Measurements from ENCODE around the gene AKAP13. TPM values are rescaled to one million over a fixed set of nuclear protein-coding genes. Genes with fewer than 3 reads are reported as not detected.

AKAP13 gene
- total RNA-seq, 1 experiment from 2014 or later = 49.6 TPM

DNA sequence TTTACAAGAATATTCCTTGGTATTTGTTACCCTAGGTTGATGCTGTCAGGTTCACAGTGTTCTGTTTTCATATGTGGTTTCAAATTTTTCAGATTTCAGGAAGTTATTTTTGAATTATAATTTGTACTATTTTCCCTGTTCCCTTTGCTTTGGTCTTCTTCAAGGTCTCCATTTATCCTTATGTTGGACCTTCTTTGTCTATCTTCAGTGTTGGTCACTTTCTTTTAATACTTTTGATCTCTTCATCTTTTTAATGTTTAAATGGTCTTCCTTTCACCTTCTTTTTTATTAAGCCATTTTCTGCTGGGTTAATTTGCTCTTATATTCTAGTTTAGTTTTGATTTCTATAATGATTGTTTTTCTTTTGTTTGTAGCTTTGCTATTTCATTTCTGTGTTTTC is 353.0 kb downstream of the AKAP13 start:
- no peak for DNase-seq
- peaks cover 2% of the 10 kb centered on the region for H3K36me3 ChIP-seq (ENCODE audit: control insufficient read depth, insufficient read depth, low read length)
- H3K27me3 ChIP-seq (replicated peaks; ENCODE audit: control insufficient read depth, insufficient read depth, low read length) = no peaks in the 10 kb centered on the region
- no peak for TF ChIP-seq CTCF (IDR thresholded peaks at IDR 0.05; ENCODE audit: insufficient read depth in 1 of 2, low read depth in 1 of 2, low read length in 1 of 2, severe bottlenecking in 1 of 2, unreplicated experiment in 1 of 2)
- H3K9me3 ChIP-seq = 0 out of 2 replicates have a peak, but pooled peaks cover 4% of the 10 kb centered on the region
- no peak overlapping the region for H3K4me3 ChIP-seq (ENCODE audit: low read depth, low read length)
- H3K27ac Mint-ChIP-seq (ENCODE audit: unreplicated experiment) = no peak overlapping the region
- H3K4me1 Mint-ChIP-seq (ENCODE audit: low read depth, unreplicated experiment) = no peaks in the 10 kb centered on the region
- peaks cover 87% of the 10 kb centered on the region for H3K36me3 Mint-ChIP-seq (ENCODE audit: insufficient read depth, unreplicated experiment)
- H3K9me3 Mint-ChIP-seq (ENCODE audit: unreplicated experiment) = peaks cover 31% of the 10 kb centered on the region
- H3K27me3 Mint-ChIP-seq (ENCODE audit: insufficient read depth, unreplicated experiment) = no peaks in the 10 kb centered on the region
- intact Hi-C loops (cut with micrococcal nuclease; ENCODE audit: unreplicated experiment) = no loop called here
- H3K4me3 Mint-ChIP-seq (ENCODE audit: unreplicated experiment) = no peak overlapping the region
- no TSS peak for BruUV-seq (replicated peaks)
- POLR2A ChIA-PET = no interaction called here
- CTCF ChIA-PET = no interaction called here
- H3K4me1 ChIP-seq = no peaks in the 10 kb centered on the region

DNA sequence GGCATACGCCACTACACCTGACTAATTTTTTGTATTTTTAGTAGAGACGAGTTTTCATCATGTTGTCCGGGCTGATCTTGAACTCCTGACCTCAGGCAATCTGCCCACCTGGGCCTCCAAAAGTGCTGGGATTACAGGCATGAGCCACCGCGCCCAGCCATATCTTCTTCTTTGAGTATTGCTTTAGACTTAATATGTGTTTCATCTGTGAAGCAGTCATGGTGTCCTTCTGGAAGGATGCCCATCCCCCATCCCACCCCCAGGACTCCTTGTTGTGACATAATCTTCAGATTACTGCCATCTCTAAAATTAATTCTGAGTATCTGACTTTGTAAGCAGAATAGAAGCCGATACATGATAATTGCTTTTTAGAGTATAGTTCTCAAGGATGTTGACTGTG is 356.7 kb downstream of the AKAP13 start:
- DNase-seq = no peak
- no peaks in the 10 kb centered on the region for H3K4me1 Mint-ChIP-seq (ENCODE audit: low read depth, unreplicated experiment)
- TF ChIP-seq CTCF (IDR thresholded peaks at IDR 0.05; ENCODE audit: insufficient read depth in 1 of 2, low read depth in 1 of 2, low read length in 1 of 2, severe bottlenecking in 1 of 2, unreplicated experiment in 1 of 2) = no peak
- no peak overlapping the region for H3K4me3 ChIP-seq (ENCODE audit: low read depth, low read length)
- ChIA-PET CTCF (no interaction called here), POLR2A (no interaction called here)
- peaks cover 79% of the 10 kb centered on the region for H3K36me3 Mint-ChIP-seq (ENCODE audit: insufficient read depth, unreplicated experiment)
- intact Hi-C loops (cut with micrococcal nuclease; ENCODE audit: unreplicated experiment) = no loop called here
- H3K27ac Mint-ChIP-seq (ENCODE audit: unreplicated experiment) = no peak overlapping the region
- H3K9me3 Mint-ChIP-seq (ENCODE audit: unreplicated experiment) = peaks cover 31% of the 10 kb centered on the region
- H3K9me3 ChIP-seq = 0 out of 2 replicates have a peak, but pooled peaks cover 4% of the 10 kb centered on the region
- no peaks in the 10 kb centered on the region for H3K4me1 ChIP-seq
- BruUV-seq (replicated peaks) = no TSS peak
- no peaks in the 10 kb centered on the region for H3K27me3 ChIP-seq (replicated peaks; ENCODE audit: control insufficient read depth, insufficient read depth, low read length)
- H3K4me3 Mint-ChIP-seq (ENCODE audit: unreplicated experiment) = no peak overlapping the region
- peaks cover 4% of the 10 kb centered on the region for H3K36me3 ChIP-seq (ENCODE audit: control insufficient read depth, insufficient read depth, low read length)
- H3K27me3 Mint-ChIP-seq (ENCODE audit: insufficient read depth, unreplicated experiment) = no peaks in the 10 kb centered on the region

DNA sequence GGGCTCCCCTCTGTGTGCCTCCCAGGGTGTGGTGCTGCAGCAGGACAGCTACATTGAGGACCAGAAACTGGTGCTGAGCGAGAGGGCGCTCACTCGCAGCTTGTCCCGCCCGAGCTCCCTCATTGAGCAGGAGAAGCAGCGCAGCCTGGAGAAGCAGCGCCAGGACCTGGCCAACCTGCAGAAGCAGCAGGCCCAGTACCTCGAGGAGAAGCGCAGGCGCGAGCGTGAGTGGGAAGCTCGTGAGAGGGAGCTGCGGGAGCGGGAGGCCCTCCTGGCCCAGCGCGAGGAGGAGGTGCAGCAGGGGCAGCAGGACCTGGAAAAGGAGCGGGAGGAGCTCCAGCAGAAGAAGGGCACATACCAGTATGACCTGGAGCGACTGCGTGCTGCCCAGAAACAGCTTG is 360.6 kb downstream of the AKAP13 start:
- no peak for TF ChIP-seq CTCF (IDR thresholded peaks at IDR 0.05; ENCODE audit: insufficient read depth in 1 of 2, low read depth in 1 of 2, low read length in 1 of 2, severe bottlenecking in 1 of 2, unreplicated experiment in 1 of 2)
- no TSS peak for BruUV-seq (replicated peaks)

More for the DNA sequence above, 360.6 kb downstream of the AKAP13 start:
- Histone ChIP-seq H3K4me1 (no peaks in the 10 kb centered on the region), H3K36me3 (ENCODE audit: control insufficient read depth, insufficient read depth, low read length) (peaks cover 2% of the 10 kb centered on the region), H3K9me3 (no peaks in the 10 kb centered on the region), H3K27me3 (replicated peaks; ENCODE audit: control insufficient read depth, insufficient read depth, low read length) (no peaks in the 10 kb centered on the region), H3K4me3 (ENCODE audit: low read depth, low read length) (no peak overlapping the region)
- no peaks in the 10 kb centered on the region for H3K9me3 Mint-ChIP-seq (ENCODE audit: unreplicated experiment)
- no peak overlapping the region for H3K27ac Mint-ChIP-seq (ENCODE audit: unreplicated experiment)
- H3K36me3 Mint-ChIP-seq (ENCODE audit: insufficient read depth, unreplicated experiment) = peaks cover 75% of the 10 kb centered on the region
- intact Hi-C loops (cut with micrococcal nuclease; ENCODE audit: unreplicated experiment) = no loop called here
- no peak for DNase-seq
- H3K4me1 Mint-ChIP-seq (ENCODE audit: low read depth, unreplicated experiment) = no peaks in the 10 kb centered on the region
- H3K4me3 Mint-ChIP-seq (ENCODE audit: unreplicated experiment) = no peak overlapping the region
- POLR2A ChIA-PET = no interaction called here
- H3K27me3 Mint-ChIP-seq (ENCODE audit: insufficient read depth, unreplicated experiment) = no peaks in the 10 kb centered on the region
- CTCF ChIA-PET = no interaction called here
